Liver (tissue), 9 donors: Measurements from ENCODE around the gene KCNK2. TPM values are rescaled to one million over a fixed set of nuclear protein-coding genes. Genes with fewer than 3 reads are reported as not detected.

ENCODE experiments used
- DNase-seq: peaks from one replicate; pipeline ENCODE4 v3.0.0-alpha.2; 2017; ENCODE audit warnings: low spot score
- H3K27ac ChIP-seq, 2 donors: one replicate each; pipeline ENCODE4 v1.7.0; 2013; ENCODE audit warnings: inconsistent platforms in 2 of 2, low read length in 2 of 2, control low read depth in 1 of 2, low read depth in 1 of 2, mild to moderate bottlenecking in 1 of 2
- H3K27me3 ChIP-seq, 4 donors: one replicate each; pipeline versions ENCODE4 v1.6.1 to v1.7.0; 2013; ENCODE audit warnings: low read length in 3 of 4, inconsistent platforms in 1 of 4, mild to moderate bottlenecking in 1 of 4, moderate library complexity in 1 of 4; ENCODE audit not compliant: control insufficient read depth in 4 of 4, insufficient read depth in 4 of 4
- H3K36me3 ChIP-seq, 4 donors: one replicate each; pipeline versions ENCODE4 v1.6.1 to v1.7.0; 2013; ENCODE audit warnings: low read length in 3 of 4, mild to moderate bottlenecking in 3 of 4, low read depth in 1 of 4, moderate library complexity in 1 of 4; ENCODE audit not compliant: control insufficient read depth in 4 of 4, insufficient read depth in 3 of 4
- H3K4me1 ChIP-seq, 4 donors: one replicate each; pipeline versions ENCODE4 v1.6.1 to v1.7.0; 2013; ENCODE audit warnings: low read length in 3 of 4, mild to moderate bottlenecking in 3 of 4, moderate library complexity in 1 of 4; ENCODE audit not compliant: control insufficient read depth in 4 of 4, insufficient read depth in 4 of 4
- H3K4me3 ChIP-seq, 3 donors: one replicate each; pipeline versions ENCODE4 v1.6.1 to v1.7.0; 2013; ENCODE audit warnings: low read length in 3 of 3, control low read depth in 1 of 3, low read depth in 1 of 3, mild to moderate bottlenecking in 1 of 3
- H3K9ac ChIP-seq, 2 donors: one replicate each; pipeline ENCODE4 v1.7.0; 2013; ENCODE audit warnings: low read length in 2 of 2, mild to moderate bottlenecking in 2 of 2, moderate library complexity in 2 of 2, control low read depth in 1 of 2, low read depth in 1 of 2
- H3K9me3 ChIP-seq, 4 donors: one replicate each; pipeline versions ENCODE4 v1.6.1 to v1.7.0; 2013; ENCODE audit warnings: low read length in 3 of 4; ENCODE audit not compliant: control insufficient read depth in 4 of 4
- ATF3 ChIP-seq: IDR thresholded peaks from 2 replicates; pipeline ENCODE4 v1.6.1; 2016; ENCODE audit warnings: antibody characterized with exemption
- EGR1 ChIP-seq, 2 donors: IDR thresholded peaks; 2 replicates each; pipeline ENCODE4 v1.6.1; 2016 to 2018; ENCODE audit warnings: antibody characterized with exemption in 2 of 2, low read depth in 2 of 2
- FOXA2 ChIP-seq: IDR thresholded peaks from 2 replicates; pipeline ENCODE4 v1.6.1; 2016; ENCODE audit warnings: antibody characterized with exemption
- GABPA ChIP-seq, 2 donors: IDR thresholded peaks in 1 of 2; conservative IDR thresholded peaks in 1 of 2; 2 replicates each; pipeline ENCODE4 v1.6.1; 2016; ENCODE audit warnings: antibody characterized with exemption in 2 of 2, mild to moderate bottlenecking in 1 of 2, moderate library complexity in 1 of 2
- HNF4A ChIP-seq, 2 donors: conservative IDR thresholded peaks; 2 replicates each; pipeline ENCODE4 v1.6.1; 2016; ENCODE audit warnings: antibody characterized with exemption in 2 of 2, mild to moderate bottlenecking in 2 of 2
- HNF4G ChIP-seq: IDR thresholded peaks from 2 replicates; pipeline ENCODE4 v1.6.1; 2016; ENCODE audit warnings: antibody characterized with exemption
- JUND ChIP-seq, 2 donors: IDR thresholded peaks; 2 replicates each; pipeline ENCODE4 v1.6.1; 2016; ENCODE audit warnings: antibody characterized with exemption in 2 of 2
- MAX ChIP-seq: IDR thresholded peaks from 2 replicates; pipeline ENCODE4 v1.6.1; 2016; ENCODE audit warnings: antibody characterized with exemption
- RAD21 ChIP-seq, 2 donors: IDR thresholded peaks; 2 replicates each; pipeline ENCODE4 v1.6.1; 2016; ENCODE audit warnings: antibody characterized with exemption in 2 of 2, mild to moderate bottlenecking in 2 of 2
- RXRA ChIP-seq, 2 donors: IDR thresholded peaks; 2 replicates each; pipeline ENCODE4 v1.6.1; 2017 to 2018; ENCODE audit warnings: antibody characterized with exemption in 2 of 2, mild to moderate bottlenecking in 1 of 2
- SP1 ChIP-seq: IDR thresholded peaks from 2 replicates; pipeline ENCODE4 v1.6.1; 2018; ENCODE audit warnings: antibody characterized with exemption, mild to moderate bottlenecking
- TAF1 ChIP-seq: conservative IDR thresholded peaks from 2 replicates; pipeline ENCODE4 v1.6.1; 2016; ENCODE audit warnings: antibody characterized with exemption, mild to moderate bottlenecking
- YY1 ChIP-seq: IDR thresholded peaks from 2 replicates; pipeline ENCODE4 v1.6.1; 2016; ENCODE audit warnings: antibody characterized with exemption, mild to moderate bottlenecking
- ZBTB33 ChIP-seq: IDR thresholded peaks from 2 replicates; pipeline ENCODE4 v1.6.1; 2016; ENCODE audit warnings: antibody characterized with exemption
- WGBS: extraction: QIAGEN DNeasy Blood & Tissue Kit; methylation state at CpG from one replicate; pipeline ENCODE4 v1.1.7; 2013; 5-methylcytosine and 5-hydroxymethylcytosine counted together
- polyA plus RNA-seq, 2 donors: library from polyadenylated mRNA; stranded (reverse) in 1 of 2; unstranded in 1 of 2; fragments of 200-250 nt in 1 of 2; fragments of >200 nt in 1 of 2; fragmentation: Nextera tagmentation in 1 of 2; extraction: Ambion mirVana in 1 of 2; gene quantifications; one replicate each; pipeline versions ENCODE4 v1.2.1 to v1.2.3, GENCODE V29; 2013 to 2015
- total RNA-seq, 2 donors: library from RNA; depleted of rRNA; stranded (reverse); fragments of >200 nt; gene quantifications; one replicate each; pipeline ENCODE4 v1.2.3, GENCODE V29; 2014
- donor health status: healthy.
- donor health status: healthy.
- donor health status: healthy.
- donor health status: healthy.
- donor health status: healthy.

Gene KCNK2
- total and polyA plus RNA-seq, 4 donors, result 0.01 to 0.08 TPM; not detected in 2

- Histone ChIP-seq H3K4me3 (no peak overlapping the region), H3K9me3 (no peaks in the 10 kb centered on the region), H3K27ac (no peak overlapping the region), H3K4me1 (no peaks in the 10 kb centered on the region), H3K27me3 (no peaks in the 10 kb centered on the region), H3K36me3 (no peaks in the 10 kb centered on the region), H3K9ac (no peak overlapping the region)
- no peak for TF ChIP-seq YY1
- no peak for TF ChIP-seq HNF4G
- no peak for DNase-seq
- WGBS, result 82% methylated on average over 4 of the region's 4 CpGs
Observed at GRCh38 chr1:215251428-215251827, 168.9 kb downstream of the KCNK2 start.

- TF ChIP-seq YY1, result no peak
- TF ChIP-seq FOXA2, result no peak
- TF ChIP-seq EGR1 (IDR thresholded peaks at IDR 0.05; ENCODE audit: low read depth in 2 of 2), result no peak
- TF ChIP-seq JUND (IDR thresholded peaks at IDR 0.05), result no peak
- TF ChIP-seq HNF4A (conservative IDR thresholded peaks at IDR 0.05), result no peak
- no peak for TF ChIP-seq ZBTB33
- TF ChIP-seq ATF3, result no peak
- TF ChIP-seq RAD21 (IDR thresholded peaks at IDR 0.05), result no peak
- no peak for TF ChIP-seq MAX
- 69% methylated on average over 1 of the region's 1 CpG for WGBS
- H3K27ac ChIP-seq, result no peak overlapping the region
Observed at GRCh38 chr1:215252164-215252563, 169.6 kb downstream of the KCNK2 start.

GRCh38 chr1:215256936-215257679, 174.6 kb downstream of the KCNK2 start:
- WGBS, result 81% methylated on average over 3 of the region's 3 CpGs

More at GRCh38 chr1:215252164-215252563, 169.6 kb downstream of the KCNK2 start:
- H3K36me3 ChIP-seq, result no peaks in the 10 kb centered on the region
- H3K9me3 ChIP-seq, result no peaks in the 10 kb centered on the region
- no peaks in the 10 kb centered on the region for H3K27me3 ChIP-seq
- H3K9ac ChIP-seq, result no peak overlapping the region
- H3K4me1 ChIP-seq, result no peaks in the 10 kb centered on the region
- H3K4me3 ChIP-seq, result no peak overlapping the region
- no peak for DNase-seq

More at GRCh38 chr1:215256936-215257679, 174.6 kb downstream of the KCNK2 start:
- Histone ChIP-seq H3K27ac (no peak overlapping the region), H3K9ac (no peak overlapping the region), H3K9me3 (no peaks in the 10 kb centered on the region), H3K4me1 (no peaks in the 10 kb centered on the region), H3K36me3 (no peaks in the 10 kb centered on the region), H3K4me3 (no peak overlapping the region), H3K27me3 (no peaks in the 10 kb centered on the region)
- TF ChIP-seq RAD21 (IDR thresholded peaks at IDR 0.05), result no peak
- no peak for TF ChIP-seq HNF4G
- no peak for TF ChIP-seq RXRA (IDR thresholded peaks at IDR 0.05)
- no peak for TF ChIP-seq YY1
- no peak for TF ChIP-seq TAF1
- TF ChIP-seq GABPA (IDR thresholded peaks at IDR 0.05 in 1 of 2, conservative IDR thresholded peaks at IDR 0.05 in 1 of 2), result no peak
- TF ChIP-seq ATF3, result no peak
- no peak for TF ChIP-seq SP1
- TF ChIP-seq MAX, result no peak
- no peak for TF ChIP-seq EGR1 (IDR thresholded peaks at IDR 0.05; ENCODE audit: low read depth in 2 of 2)
- no peak for TF ChIP-seq ZBTB33
- TF ChIP-seq FOXA2, result no peak
- DNase-seq, result no peak
